HG03135 (cell line): ENCODE data around the gene ST3GAL2.
"Not testable (repeated sequence)": the region's sequence is repeated elsewhere in the genome, so short reads cannot be mapped to it uniquely, and the experiment has no call there.

Source experiments
- ATAC-seq: cut with Tn5 transposase; IDR thresholded peaks from one replicate; pipeline ENCODE4 v1.9.1; 2021; ENCODE audit warnings: mild to moderate bottlenecking, moderate library complexity; ENCODE audit not compliant: unreplicated experiment

Gene ST3GAL2

DNA sequence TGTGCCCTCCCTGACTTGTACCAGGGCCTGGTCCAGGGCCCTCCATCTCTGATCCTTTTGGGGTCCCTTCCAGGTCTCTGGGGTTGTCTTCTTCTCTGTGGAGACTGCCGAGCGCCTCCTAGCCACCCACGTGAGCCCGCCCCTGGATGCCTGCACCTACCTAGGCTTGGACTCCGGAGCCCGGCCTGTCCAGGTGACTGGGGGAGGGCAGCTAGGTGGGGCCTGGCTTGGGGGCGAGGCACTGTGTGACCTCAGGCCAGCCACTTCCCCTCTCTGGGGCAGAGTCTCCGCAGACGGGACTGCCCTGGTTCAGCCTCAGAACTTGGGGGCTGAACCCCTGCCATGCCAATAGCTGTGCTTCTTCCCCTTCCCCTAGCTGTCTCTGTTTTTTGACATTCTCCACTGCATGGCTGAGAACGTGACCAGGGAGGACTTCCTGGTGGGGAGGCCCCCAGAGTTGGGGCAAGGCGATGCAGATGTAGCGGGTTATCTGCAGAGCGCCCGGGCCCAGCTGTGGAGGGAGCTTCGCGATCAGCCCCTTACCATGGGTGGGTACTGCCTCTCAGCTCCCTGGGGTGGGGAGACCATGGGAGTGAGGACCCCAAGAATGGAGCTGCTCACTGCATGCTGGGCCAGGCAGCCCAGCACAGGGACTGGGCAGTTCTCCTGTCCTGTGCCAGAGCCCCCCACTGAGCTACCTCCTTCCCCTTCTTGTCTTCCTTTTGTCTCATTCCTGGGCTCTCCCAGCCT lies 30.1 kb upstream of the ST3GAL2 start:
- ATAC-seq = no peak

DNA sequence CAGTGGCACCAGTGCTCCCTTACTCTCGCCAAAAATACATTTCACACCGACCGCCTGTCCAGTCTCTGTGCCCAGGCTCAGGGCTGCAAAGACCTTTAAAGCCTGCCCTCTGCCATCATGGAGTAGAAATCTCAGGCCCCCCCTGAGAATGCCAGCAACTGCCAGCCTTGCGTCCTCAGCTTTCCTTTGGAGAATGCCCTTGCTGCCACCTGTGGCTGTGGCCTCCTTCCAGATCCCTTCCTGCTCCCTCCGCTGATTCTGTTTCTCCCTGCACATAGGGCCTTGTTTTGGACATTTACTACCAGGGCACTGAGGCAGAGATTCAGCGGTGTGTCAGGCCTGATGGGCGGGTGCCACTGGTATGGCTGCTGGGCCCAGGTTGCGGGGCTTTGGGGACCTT lies 28.7 kb upstream of the ST3GAL2 start:
- ATAC-seq = no peak

DNA sequence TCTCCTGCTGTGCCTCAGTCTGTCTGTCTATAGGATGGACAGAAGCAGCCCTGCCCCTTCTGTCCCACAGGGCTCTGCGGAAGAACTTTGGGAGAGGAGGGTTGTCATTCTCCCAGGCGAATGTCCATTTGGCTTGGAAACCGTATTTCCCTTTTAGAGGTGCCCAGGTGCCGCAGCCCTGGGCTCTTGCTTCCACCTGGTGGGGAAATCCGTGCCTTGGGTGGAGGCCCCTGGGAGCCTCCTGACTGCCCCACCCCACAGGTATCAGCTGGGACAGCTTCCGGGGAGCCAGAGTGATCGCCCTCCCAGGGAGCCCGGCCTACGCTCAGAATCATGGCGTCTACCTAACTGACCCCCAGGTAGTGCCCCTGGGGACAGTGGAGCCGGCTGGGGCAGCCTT lies 28.2 kb upstream of the ST3GAL2 start:
- ATAC-seq = no peak

DNA sequence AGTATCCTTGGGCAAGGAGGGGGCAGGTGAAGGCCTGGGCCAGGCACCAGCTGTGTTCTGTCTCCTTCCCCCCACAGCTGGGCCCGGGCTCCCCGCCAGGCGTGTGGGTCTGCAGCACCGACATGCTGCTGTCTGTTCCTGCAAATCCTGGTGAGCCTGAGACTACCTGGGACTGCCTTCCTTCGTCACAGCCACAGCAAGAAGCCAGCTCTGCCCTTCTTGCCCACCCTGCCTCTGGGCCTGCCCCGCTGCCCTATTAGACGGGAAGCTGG lies 27.8 kb upstream of the ST3GAL2 start:
- ATAC-seq = no peak

DNA sequence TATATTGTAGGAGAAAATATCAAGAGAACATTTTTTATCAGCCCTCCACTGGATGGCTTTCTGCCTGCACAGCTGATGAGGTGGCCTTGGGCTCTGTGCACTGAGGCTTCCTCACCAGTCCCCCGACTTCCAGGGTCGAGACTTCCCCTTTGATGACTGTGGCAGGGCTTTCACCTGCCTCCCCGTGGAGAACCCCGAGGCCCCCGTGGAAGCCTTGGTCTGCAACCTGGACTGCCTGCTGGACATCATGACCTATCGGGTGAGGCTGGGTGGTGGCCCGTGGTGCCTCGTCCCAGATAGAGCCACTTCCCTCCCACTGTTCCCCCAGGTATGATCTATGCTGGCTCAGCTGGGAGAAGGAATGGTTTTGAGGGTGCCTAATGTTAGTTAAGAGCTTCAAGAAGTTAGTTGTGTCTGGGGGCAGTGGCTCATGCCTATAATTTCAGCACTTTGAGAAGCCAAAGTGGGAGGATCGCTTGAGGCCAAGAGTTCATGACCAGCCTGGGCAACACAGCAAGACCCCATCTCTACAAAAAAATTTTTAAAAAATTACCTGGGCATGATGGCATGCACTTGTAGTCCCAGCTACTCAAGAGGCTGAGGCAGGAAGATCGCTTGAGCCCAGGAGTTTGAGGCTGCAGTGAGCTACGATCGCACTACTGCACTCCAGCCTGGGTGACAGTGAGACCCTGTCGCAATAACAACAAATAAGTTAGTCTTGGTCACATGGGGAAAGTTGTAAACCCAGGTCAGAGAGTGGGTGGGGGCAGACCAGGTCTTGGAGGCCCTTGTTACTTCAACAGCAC lies 27.3 kb upstream of the ST3GAL2 start:
- no peak for ATAC-seq

DNA sequence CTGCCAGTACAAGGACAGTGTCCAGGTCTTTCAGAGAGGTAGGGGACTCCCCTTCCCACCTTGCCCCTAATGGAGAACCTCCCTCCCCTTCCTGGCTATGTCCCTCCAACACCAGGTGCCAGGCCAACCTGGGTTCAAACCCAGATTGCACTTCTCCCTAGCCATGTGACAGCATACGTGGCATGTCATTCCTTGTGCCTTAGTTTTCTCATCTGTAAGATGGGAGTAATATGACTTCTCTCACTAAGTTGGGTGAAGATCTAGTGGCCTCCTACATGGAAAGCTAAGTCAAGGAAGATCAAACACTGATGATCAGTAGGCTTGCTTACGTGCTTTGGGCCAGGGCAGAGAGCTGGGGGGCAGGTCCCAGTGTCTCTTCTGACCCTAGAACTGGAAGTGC lies 24.3 kb upstream of the ST3GAL2 start:
- ATAC-seq = no peak

DNA sequence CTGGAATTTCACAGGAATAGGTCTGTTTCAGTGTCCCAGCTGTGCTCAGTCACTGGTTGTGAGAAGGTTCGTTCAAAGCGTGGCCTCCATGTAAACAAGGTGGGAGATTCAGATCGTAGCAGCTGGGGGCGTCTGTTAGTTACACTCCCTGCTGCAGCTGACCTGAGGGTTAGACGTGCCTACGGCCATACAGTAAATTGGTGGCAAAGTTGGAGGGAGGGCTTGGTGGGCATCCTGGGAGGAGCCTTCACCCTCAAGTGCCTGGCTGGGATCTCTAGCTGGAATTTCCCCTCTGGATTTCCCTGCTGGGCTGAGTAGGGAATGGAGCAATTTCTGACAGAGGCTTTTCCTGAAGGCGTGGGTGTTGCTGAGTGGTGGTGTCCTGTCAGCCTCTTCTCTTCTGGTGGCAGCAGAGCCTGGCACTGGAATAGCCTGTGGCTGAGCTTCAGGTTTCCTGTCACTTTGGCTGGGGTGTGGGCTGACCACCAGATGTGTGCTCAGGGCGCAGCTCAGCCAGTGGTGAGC lies 21.9 kb upstream of the ST3GAL2 start:
- ATAC-seq = no peak

DNA sequence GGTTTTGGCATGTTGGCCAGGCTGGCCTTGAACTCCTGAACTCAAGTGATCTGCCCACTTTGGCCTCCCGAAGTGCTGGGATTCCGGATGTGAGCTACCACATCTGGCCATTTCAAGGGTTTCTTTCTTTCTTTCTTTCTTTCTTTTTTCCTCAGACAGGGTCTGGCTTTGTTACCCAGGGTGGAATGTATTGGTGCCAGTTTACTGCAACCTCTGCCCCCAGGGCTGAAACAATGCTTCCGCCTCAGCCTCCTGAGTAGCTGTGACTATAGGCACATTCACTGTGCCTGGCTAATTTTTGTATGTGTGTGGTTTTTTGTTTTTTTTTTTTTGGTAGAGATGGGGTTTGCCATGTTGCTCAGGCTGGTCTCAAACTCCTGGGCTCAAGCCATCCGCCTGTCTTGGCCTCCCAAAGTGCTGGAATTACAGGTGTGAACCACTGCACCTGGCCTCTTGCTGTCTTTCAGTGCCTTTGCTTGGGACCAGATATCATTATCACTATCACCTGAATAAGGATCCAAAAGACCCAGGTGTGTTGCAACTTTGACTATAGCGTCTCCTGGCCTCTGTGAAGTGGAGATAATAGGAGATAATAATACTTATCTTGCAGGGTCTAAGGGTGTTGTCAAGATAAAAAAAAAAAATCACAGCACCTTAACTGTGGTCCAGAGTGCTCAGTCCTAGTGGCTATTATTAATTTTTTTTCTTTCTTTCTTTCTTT lies 18.7 kb upstream of the ST3GAL2 start:
- no peak for ATAC-seq

DNA sequence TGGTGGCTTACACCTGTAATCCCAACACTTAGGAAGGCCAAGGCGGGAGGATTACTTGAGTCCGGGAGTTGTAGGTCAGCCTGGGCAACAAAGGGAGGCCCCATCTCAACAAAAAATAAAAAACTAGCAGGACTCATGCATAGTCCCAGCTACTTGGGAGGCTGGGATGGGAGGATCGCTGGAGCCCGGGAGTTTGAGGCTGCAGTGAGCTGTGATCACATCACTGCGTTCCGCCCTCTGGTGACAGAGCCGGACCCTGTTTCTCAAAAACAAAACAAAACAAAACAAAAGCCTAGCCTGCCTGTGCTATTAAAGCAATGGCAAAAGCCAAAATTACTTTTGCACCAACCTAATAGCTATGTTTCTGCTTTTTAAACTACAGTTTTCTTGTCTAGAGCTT lies 17.0 kb upstream of the ST3GAL2 start:
- ATAC-seq = no peak

DNA sequence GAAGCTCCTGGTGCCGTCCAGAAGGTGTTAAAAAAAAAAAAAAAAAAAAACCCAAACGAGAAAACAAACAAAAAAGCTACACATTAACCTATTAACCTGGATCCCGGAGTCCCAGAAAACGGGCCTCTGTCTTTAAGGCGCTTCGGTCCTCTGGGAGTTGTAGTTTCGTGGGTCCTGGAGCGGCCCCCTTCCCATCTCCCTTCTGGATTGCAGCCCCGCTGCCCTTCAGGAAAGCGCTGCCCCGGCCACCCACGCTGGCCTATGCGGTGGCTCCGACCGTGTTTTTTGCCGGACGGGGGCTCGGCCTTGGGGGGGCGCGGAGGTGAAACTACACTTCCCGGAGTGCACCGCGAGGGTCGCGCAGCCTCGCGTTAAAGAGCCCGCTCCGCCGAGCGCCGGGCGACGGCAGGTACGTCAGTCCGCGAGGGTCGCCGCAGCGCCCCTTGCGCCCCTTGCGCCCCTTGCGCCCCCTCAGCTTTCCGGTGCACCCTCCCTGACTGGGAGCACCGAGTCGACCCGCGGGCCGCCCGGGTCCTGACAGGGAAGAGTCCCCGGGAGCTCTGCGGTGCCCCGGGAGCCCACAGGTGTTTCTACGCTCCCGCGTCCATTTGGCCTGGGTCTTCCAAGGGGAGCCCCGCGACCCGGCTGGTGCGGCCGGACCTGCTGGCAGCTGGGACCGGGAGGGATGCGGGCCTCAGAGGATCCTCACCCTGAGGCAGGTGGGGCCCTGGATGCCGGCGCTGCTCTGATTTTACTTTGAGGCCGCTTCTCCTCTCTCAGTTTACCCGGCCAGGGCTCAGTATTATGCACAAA lies 15.5 kb upstream of the ST3GAL2 start, which contains the start of gene FCSK:
FCSK (plus strand) TSS at position 374 of the 813 bp plus-strand sequence. CDS start 8,596 bp downstream, outside the sequence.
- peak; percentile 80 for ATAC-seq

DNA sequence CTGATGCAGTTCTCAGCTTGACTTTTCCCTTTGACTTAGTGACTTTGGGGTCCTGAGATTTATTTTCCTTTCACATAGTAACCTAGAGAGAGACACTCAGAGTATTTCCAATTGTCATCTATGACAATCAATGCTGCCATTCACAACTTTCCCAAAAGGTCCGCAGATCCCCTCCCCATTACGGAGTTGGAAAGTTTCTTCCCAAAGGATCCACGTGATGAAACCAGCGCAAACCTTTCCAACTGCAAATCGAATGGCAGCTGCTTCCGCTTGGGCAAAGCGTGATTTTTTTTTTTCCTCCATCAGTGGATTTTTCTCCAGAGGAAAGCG lies 15.0 kb upstream of the ST3GAL2 start:
- ATAC-seq = no peak

DNA sequence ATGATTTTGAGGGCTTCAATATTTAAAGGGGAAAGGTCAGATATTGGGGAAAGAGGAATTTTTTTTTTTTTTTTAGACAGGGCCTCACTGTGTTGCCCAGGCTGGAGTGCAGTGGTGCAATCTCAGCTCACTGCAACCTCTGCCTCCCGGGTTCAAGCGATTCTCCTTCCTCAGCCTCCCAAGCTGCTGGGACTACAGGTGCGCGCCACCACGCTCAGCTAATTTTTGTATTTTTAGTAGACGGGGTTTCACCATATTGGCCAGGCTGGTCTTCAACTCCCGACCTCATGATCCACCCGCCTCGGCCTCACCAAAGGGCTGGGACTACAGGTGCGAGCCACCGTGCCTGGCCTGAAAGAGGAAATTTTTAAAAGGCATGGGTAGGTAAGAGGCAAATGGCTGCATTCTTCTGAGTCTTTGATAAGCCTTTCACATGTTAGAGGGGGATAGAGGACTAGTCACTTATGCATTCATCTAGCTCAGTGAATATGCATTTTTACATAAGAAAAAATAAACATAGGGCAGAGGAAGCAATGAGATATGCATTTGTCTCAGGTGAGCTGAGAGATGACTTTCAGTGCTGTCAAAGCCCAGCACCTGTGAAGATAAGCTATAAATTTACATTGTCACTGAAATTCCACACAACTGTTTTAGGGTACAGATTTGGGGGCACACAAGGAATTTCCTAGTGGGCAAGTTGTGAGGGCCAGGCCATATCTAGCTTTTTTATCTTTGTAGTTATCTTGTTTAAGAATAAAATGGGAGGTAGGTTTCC lies 14.4 kb upstream of the ST3GAL2 start:
- no peak for ATAC-seq

DNA sequence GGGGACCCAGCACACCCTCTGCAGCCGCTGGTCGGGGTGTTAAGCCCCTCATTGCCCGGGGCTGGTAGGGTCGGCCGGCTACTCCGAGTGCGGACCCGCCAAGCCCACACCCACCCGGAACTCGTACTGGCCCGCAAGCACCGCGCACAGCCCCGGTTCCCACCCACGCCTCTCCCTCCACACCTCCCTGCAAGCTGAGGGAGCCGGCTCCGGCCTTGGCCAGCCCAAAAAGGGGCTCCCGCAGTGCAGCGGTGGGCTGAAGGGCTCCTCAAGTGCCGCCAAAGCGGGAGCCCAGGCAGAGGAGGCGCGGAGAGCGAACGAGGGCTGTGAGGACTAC lies 12.1 kb upstream of the ST3GAL2 start:
- not testable (repeated sequence) for ATAC-seq

DNA sequence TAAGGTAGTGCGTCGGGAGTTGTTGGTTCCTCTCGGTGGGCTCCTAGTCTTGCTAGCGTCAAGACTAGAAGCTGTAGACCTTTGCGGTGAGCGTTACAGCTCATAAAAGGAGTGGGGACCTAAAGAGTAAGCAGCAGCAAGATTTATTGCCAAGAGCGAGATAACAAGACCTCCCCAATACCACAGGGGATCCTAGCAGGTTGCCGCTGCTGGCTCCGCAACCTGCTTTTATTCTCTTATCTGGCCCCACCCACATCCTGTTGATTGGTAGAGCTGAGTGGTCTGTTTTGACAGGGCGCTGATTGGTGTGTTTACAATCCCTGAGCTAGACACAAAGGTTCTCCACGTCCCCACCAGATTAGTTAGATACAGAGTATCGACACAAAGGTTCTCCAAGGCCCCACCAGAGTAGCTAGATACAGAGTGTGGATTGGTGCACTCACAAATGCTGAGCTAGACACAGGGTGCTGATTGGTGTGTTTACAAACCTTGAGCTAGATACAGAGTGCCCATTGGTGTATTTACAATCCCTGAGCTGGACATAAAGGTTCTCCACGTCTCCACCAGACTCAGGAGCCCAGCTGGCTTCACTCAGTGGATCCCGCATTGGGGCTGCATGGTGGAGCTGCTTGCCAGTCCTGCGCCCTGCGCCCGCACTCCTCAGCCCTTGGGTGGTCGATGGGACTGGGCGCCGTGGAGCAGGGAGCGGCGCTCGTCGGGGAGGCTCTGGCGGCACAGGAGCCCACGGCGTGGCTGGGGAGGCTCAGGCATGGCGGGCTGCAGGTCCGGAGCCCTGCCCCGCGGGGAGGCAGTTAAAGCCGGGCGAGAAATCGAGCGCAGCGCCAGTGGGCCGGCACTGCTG lies 11.5 kb upstream of the ST3GAL2 start:
- not testable (repeated sequence) for ATAC-seq

DNA sequence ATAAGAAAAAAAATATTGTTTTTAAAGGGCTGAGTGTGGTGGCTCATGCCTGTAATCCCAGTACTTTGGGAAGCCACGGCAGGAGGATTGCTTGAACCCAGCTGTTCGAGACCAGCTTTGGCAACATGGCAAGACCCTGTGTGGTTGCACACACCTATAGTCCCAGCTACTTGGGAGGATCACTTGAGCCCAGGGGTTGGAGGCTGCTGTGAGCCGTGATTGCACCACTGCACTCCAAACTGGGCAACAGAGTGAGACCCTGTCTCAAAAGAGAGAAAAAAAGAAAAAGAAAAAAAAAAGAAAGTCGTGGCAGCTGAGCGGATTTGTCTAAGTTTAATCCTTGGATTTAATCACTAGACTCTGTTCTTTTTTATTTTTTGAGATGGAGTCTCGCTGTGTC lies 9.2 kb upstream of the ST3GAL2 start:
- no peak for ATAC-seq

DNA sequence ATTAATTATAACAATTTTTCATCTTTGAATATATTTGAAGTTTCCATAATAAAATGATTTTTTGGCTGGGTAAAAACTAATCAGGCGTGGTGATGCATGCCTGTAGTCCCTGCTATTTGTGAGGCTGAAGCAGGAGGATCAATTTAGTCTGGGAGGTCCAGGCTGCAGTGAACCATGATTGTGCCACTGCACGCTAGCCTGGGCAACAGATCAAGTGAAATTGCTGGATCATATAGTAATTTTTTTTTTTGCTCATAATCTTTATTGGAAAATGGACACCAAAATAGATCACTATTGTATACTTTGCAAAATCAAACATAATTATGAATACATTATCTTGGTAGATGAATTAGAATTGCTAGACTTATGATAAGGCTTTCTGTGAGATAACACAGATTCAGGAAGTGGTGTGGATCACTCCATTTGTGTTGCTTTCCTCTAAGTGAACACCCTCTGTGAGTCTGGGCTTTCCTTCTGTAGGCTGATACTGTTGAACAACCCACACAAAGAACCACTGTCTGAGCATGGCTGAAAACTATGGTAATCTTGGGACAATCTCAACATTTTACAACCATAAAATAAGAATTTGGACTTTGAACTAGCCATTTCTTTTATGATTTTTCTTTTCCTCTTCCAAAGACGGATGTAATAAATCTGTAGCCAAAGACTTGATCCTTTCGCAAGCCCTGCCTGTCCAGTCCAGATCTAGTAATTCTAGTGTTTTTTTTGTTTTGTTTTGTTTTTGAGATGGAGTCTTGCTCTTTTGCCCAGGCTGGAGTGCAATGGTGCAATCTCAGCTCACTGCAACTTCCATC lies 5.6 kb upstream of the ST3GAL2 start:
- no peak for ATAC-seq

DNA sequence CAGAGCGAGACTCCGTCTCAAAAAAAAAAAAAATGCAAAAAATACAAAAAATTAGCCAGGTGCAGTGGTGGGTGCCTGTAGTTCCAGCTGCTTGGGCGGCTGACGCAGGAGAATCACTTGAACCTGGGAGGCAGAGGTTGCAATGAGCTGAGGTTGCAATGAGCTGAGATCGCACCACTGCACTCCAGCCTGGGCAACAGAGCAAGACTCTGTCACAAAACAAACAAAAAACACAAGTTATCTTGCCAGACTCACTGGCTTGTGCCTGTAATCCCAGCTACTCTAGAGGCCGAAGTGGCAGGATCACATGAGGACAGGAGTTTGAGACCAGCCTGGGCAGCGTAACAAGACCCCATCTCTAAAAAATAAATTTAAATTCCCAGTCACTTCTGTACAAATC lies 3.4 kb upstream of the ST3GAL2 start:
- ATAC-seq = no peak

DNA sequence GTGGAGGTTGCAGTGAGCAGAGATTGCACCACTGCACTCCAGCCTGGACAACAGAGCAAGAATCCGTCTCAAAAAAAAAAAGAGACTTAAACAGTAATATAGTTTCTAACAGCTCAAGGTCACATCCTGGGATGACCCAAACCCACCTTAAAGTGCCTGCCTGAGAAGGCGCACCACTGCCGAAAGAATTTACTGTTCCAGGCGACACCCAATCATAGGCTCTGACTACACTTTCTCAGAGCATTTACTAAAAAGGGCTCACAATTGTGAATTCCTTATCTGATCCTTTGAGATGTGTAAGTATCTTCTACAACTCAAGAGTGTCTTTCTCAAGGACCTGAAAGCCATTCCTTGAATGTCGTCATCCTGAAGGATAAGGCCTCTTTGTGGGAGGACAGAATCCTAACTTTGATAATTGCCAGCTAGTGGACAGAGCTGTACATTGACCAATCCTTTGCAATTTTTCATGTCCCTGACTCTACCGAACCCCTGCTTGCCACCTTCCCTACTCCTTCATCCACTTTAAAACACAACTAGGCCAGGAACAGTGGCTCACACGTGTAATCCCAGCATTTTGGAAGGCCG lies 2.6 kb upstream of the ST3GAL2 start:
- no peak for ATAC-seq
